SK-N-SH treated with all-trans-retinoic acid at 6 μM for 48 hours (cell line): Measurements from ENCODE around the gene PREP.
"Not testable (repeated sequence)": the region's sequence is repeated elsewhere in the genome, so short reads cannot be mapped to it uniquely, and the experiment has no call there.

Experiments
- ATAC-seq: fragments of 200-7000 bp; cut with Tn5 transposase; 3 replicates; pipeline ENCODE4 v1.9.1; 2020; ENCODE audit warnings: mild to moderate bottlenecking, moderate library complexity
- BACH2 ChIP-seq: fragments of 250-450 bp; sonication (Bioruptor Pico); IDR thresholded peaks from 2 replicates; pipeline ENCODE4 v1.9.0; 2021; ENCODE audit warnings: mild to moderate bottlenecking, borderline replicate concordance
- CREB5 ChIP-seq: fragments of 250-450 bp; sonication (Bioruptor Pico); IDR thresholded peaks from 2 replicates; pipeline ENCODE4 v1.5.1; 2020; ENCODE audit warnings: low read depth, mild to moderate bottlenecking, moderate library complexity
- CSDC2 ChIP-seq: fragments of 250-450 bp; sonication (Bioruptor Pico); IDR thresholded peaks from 2 replicates; pipeline ENCODE4 v1.5.0; 2020; ENCODE audit warnings: mild to moderate bottlenecking, moderate library complexity
- CSRNP3 ChIP-seq: fragments of 250-450 bp; sonication (Bioruptor Pico); IDR thresholded peaks from 2 replicates; pipeline ENCODE4 v1.5.1; 2021; ENCODE audit warnings: mild to moderate bottlenecking, moderate library complexity
- GLIS3 ChIP-seq: fragments of 250-450 bp; sonication (Bioruptor Pico); IDR thresholded peaks from 2 replicates; pipeline ENCODE4 v1.5.0; 2020; ENCODE audit warnings: mild to moderate bottlenecking, moderate library complexity
- ISL1 ChIP-seq: fragments of 250-450 bp; sonication (Bioruptor Pico); IDR thresholded peaks from 2 replicates; pipeline ENCODE4 v2.1.2; 2022; ENCODE audit warnings: mild to moderate bottlenecking, moderate library complexity
- OSR1 ChIP-seq: fragments of 250-450 bp; sonication (Bioruptor Pico); IDR thresholded peaks from 2 replicates; pipeline ENCODE4 v1.8.0; 2022; ENCODE audit warnings: moderate library complexity, mild to moderate bottlenecking, inconsistent platforms
- PATZ1 ChIP-seq: fragments of 250-450 bp; sonication (Bioruptor Pico); IDR thresholded peaks from 2 replicates; pipeline ENCODE4 v1.8.0; 2020; ENCODE audit warnings: mild to moderate bottlenecking, moderate library complexity, borderline replicate concordance
- POU6F1 ChIP-seq: fragments of 250-450 bp; sonication (Bioruptor Pico); IDR thresholded peaks from 2 replicates; pipeline ENCODE4 v1.8.0; 2021; ENCODE audit warnings: low read depth, mild to moderate bottlenecking, moderate library complexity, borderline replicate concordance
- PPARA ChIP-seq: fragments of 250-450 bp; sonication (Bioruptor Pico); IDR thresholded peaks from 2 replicates; pipeline ENCODE4 v1.5.0; 2020; ENCODE audit warnings: mild to moderate bottlenecking, borderline replicate concordance
- TOX ChIP-seq: fragments of 250-450 bp; sonication (Bioruptor Pico); IDR thresholded peaks from 2 replicates; pipeline ENCODE4 v1.8.0; 2021; ENCODE audit warnings: mild to moderate bottlenecking, moderate library complexity, borderline replicate concordance
- TSHZ2 ChIP-seq: fragments of 250-450 bp; sonication (Bioruptor Pico); IDR thresholded peaks from 2 replicates; pipeline ENCODE4 v1.5.0; 2020; ENCODE audit warnings: mild to moderate bottlenecking, moderate library complexity
- ZC3H10 ChIP-seq: fragments of 250-450 bp; sonication (Bioruptor Pico); IDR thresholded peaks from 2 replicates; pipeline ENCODE4 v1.5.1; 2021; ENCODE audit warnings: mild to moderate bottlenecking, moderate library complexity
- ZFP30 ChIP-seq: fragments of 450-650 bp; formaldehyde crosslinking; IDR thresholded peaks from 2 replicates; pipeline ENCODE4 v1.5.0; 2022; ENCODE audit warnings: mild to moderate bottlenecking, moderate library complexity
- ZNF565 ChIP-seq: fragments of 450-650 bp; formaldehyde crosslinking; conservative IDR thresholded peaks from 2 replicates; pipeline ENCODE4 v1.5.0; 2020; ENCODE audit warnings: low read depth, mild to moderate bottlenecking, moderate library complexity
- ZNF70 ChIP-seq: fragments of 450-650 bp; formaldehyde crosslinking; IDR thresholded peaks from 2 replicates; pipeline ENCODE4 v1.5.0; 2020; ENCODE audit warnings: mild to moderate bottlenecking, moderate library complexity
- ZNF8 ChIP-seq: fragments of 450-650 bp; formaldehyde crosslinking; IDR thresholded peaks from 2 replicates; pipeline ENCODE4 v1.5.0; 2020; ENCODE audit warnings: mild to moderate bottlenecking, moderate library complexity

The PREP gene

GRCh38 chr6:105348897-105349296, 54.0 kb downstream of the PREP start:
- TF ChIP-seq ZC3H10, result no peak
- no peak for TF ChIP-seq PATZ1 (CRISPR knock-in tag)
- no peak for TF ChIP-seq TOX (CRISPR knock-in tag)
- TF ChIP-seq ZFP30 (CRISPR knock-in tag), result no peak
- TF ChIP-seq, all 23 proteins: peak for 0
- no peak for ATAC-seq

- ATAC-seq, result peak; percentile 98
- TF ChIP-seq ZNF8 (CRISPR knock-in tag) (no peak), ISL1 (peak; percentile 73), GLIS3 (0 out of 2 replicates have a peak, but pooled peaks have one; percentile 30), CREB5 (no peak)
These were observed 56.8 kb downstream of the PREP start for GRCh38 chr6:105346052-105346451.

- no peak for TF ChIP-seq CSDC2 (CRISPR knock-in tag)
- no peak for TF ChIP-seq TSHZ2 (CRISPR knock-in tag)
- TF ChIP-seq OSR1 (CRISPR knock-in tag), result no peak
- TF ChIP-seq BACH2 (CRISPR knock-in tag), result no peak
- no peak for TF ChIP-seq ZFP30 (CRISPR knock-in tag)
- TF ChIP-seq GLIS3, result no peak
- no peak for TF ChIP-seq CREB5
These were observed 57.4 kb downstream of the PREP start for GRCh38 chr6:105345506-105345905.

GRCh38 chr6:105344881-105345370, 58.0 kb downstream of the PREP start:
- ATAC-seq, result no peak
- TF ChIP-seq PPARA (CRISPR knock-in tag) (no peak), ZC3H10 (no peak), CSRNP3 (CRISPR knock-in tag) (no peak), ZNF70 (CRISPR knock-in tag) (no peak), POU6F1 (CRISPR knock-in tag) (no peak), ZNF565 (CRISPR knock-in tag) (no peak)

More at GRCh38 chr6:105345506-105345905, 57.4 kb downstream of the PREP start:
- ATAC-seq, result 0 out of 3 replicates have a peak, but pooled peaks have one; percentile 34

- ATAC-seq, result not testable (repeated sequence)
These were observed 64.4 kb downstream of the PREP start for GRCh38 chr6:105338350-105338983.
